Esophagus muscularis mucosa (tissue), 3 donors: ENCODE data around the gene RNGTT.

Experiments used
- POLR2A ChIP-seq: fragments of 450-650 bp; IDR thresholded peaks from one replicate; pipeline ENCODE4 v1.6.1; 2017; ENCODE audit warnings: antibody characterized with exemption, moderate library complexity, mild to moderate bottlenecking, low read depth
- TF ChIP-seq, protein P1 (sequence below), 3 experiments: fragments of 200-600 bp in 2 of 3; fragments of 450-650 bp in 1 of 3; sonication (generic) in 2 of 3; IDR thresholded peaks; one replicate each; pipeline ENCODE4 v1.5.1; 2017 to 2019; ENCODE audit warnings: antibody characterized with exemption in 3 of 3, mild to moderate bottlenecking in 2 of 3, moderate library complexity in 1 of 3

DNA sequence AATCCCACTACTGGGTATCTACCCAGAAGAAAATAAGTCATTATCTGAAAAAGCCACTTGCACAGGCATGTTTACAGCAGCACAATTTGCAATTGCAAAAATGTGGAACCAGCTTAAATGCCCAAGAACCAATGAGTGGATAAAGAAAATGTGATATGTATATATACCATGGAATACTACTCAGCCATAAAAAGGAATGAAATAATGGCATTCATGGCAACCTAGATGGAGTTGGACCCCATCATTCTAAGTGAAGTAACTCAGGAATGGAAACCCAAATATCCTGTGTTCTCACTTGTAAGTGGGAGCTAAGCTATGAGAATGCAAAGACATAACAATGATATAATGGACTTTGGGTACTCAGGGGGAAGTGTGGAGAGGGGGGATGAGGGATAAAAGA lies 4.6 kb downstream of the RNGTT start:
- TF ChIP-seq, protein P1, sequence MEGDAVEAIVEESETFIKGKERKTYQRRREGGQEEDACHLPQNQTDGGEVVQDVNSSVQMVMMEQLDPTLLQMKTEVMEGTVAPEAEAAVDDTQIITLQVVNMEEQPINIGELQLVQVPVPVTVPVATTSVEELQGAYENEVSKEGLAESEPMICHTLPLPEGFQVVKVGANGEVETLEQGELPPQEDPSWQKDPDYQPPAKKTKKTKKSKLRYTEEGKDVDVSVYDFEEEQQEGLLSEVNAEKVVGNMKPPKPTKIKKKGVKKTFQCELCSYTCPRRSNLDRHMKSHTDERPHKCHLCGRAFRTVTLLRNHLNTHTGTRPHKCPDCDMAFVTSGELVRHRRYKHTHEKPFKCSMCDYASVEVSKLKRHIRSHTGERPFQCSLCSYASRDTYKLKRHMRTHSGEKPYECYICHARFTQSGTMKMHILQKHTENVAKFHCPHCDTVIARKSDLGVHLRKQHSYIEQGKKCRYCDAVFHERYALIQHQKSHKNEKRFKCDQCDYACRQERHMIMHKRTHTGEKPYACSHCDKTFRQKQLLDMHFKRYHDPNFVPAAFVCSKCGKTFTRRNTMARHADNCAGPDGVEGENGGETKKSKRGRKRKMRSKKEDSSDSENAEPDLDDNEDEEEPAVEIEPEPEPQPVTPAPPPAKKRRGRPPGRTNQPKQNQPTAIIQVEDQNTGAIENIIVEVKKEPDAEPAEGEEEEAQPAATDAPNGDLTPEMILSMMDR (IDR thresholded peaks at IDR 0.05) = no peak
- TF ChIP-seq POLR2A = no peak
